Spleen (tissue), 7 donors: ENCODE data around the gene DTNB.
A peak's percentile ranks its signal among the peaks of the same experiment; 100 is the strongest.

Experiments used
- POLR2A ChIP-seq, 3 donors: fragments of 450-650 bp; IDR thresholded peaks; one replicate each; pipeline ENCODE4 v1.5.1; 2017; ENCODE audit warnings: antibody characterized with exemption in 3 of 3, mild to moderate bottlenecking in 1 of 3
- POLR2AphosphoS5 ChIP-seq, 3 donors: sonication (generic); formaldehyde crosslinking; IDR thresholded peaks; one replicate each; pipeline ENCODE4 v1.5.1; 2017; ENCODE audit warnings: antibody characterized with exemption in 3 of 3
- TF ChIP-seq, protein P1 (sequence below), 11 experiments: fragments of 200-600 bp in 7 of 11; fragments of 450-650 bp in 4 of 11; sonication (generic) in 4 of 11; IDR thresholded peaks in 8 of 11; conservative IDR thresholded peaks in 3 of 11; 1 replicate in 7 of 11; 2 replicates in 4 of 11; pipeline versions ENCODE4 v1.4.0 to v1.8.0; 2016 to 2021; ENCODE audit warnings: antibody characterized with exemption in 11 of 11, inconsistent platforms in 4 of 11, mild to moderate bottlenecking in 1 of 11
- donor health status: DM: no; HTN: no; CAD: no; lungs with moderate emphysema.
- donor health status: DM: no; HTN: no; CAD: no.
- donor health status: DM: no; HTN: no; CAD: no.

GRCh38 chr2:25362049-25362433 is 311.3 kb downstream of the DTNB start:
- TF ChIP-seq, protein P1, sequence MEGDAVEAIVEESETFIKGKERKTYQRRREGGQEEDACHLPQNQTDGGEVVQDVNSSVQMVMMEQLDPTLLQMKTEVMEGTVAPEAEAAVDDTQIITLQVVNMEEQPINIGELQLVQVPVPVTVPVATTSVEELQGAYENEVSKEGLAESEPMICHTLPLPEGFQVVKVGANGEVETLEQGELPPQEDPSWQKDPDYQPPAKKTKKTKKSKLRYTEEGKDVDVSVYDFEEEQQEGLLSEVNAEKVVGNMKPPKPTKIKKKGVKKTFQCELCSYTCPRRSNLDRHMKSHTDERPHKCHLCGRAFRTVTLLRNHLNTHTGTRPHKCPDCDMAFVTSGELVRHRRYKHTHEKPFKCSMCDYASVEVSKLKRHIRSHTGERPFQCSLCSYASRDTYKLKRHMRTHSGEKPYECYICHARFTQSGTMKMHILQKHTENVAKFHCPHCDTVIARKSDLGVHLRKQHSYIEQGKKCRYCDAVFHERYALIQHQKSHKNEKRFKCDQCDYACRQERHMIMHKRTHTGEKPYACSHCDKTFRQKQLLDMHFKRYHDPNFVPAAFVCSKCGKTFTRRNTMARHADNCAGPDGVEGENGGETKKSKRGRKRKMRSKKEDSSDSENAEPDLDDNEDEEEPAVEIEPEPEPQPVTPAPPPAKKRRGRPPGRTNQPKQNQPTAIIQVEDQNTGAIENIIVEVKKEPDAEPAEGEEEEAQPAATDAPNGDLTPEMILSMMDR (IDR thresholded peaks at IDR 0.05 in 8 of 11, conservative IDR thresholded peaks at IDR 0.05 in 3 of 11), result peak; percentile 95 to 100 (median 99)
- TF ChIP-seq POLR2AphosphoS5 (IDR thresholded peaks at IDR 0.05), result peak; percentile 85 to 98 (median 96)
- TF ChIP-seq POLR2A (IDR thresholded peaks at IDR 0.05), result peak; percentile 31 to 82 (median 78)
